NCI-H146 treated with DMSO at 0.1 percent for 48 hours (cell line): ENCODE measurements around the gene ACACA.

ENCODE experiments used
- DNase-seq: peaks from one replicate; lab custom pipeline; 2025; ENCODE audit not compliant: unreplicated experiment; lab: John Stamatoyannopoulos, UW

ACACA gene

DNA sequence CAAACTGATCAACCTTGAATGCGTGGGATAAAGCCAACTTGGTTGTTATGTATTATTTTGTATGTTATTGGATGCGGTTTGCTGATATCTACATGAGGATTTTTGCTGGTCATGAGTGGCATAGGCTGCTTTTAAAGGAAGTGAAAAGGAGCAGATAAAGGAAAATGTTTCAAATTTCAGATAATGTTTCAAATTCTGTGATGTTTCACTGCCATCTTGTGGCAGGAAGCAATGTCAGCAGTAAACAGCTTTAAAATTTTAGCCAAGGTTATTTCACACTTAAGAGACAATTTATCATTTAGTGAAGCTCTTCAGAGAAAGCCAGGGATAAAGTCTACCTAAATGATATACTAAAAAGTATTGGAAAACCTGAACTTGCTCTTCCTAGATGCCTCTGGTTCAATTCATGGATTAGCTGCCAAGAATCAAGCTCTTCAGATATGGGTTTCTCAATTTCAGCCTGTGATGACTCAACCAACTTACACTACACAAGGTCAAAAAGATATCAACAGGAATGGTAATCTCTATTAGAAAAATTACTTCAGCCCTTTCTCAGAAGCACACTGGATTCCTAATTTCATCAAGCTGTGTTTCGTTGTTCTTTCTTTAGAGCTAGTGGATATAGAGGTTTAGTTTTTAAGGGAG lies 166.8 kb downstream of the ACACA start:
- no peak for DNase-seq

GRCh38 chr17:37234106-37234505 lies 172.5 kb downstream of the ACACA start:
- DNase-seq = no peak

DNA sequence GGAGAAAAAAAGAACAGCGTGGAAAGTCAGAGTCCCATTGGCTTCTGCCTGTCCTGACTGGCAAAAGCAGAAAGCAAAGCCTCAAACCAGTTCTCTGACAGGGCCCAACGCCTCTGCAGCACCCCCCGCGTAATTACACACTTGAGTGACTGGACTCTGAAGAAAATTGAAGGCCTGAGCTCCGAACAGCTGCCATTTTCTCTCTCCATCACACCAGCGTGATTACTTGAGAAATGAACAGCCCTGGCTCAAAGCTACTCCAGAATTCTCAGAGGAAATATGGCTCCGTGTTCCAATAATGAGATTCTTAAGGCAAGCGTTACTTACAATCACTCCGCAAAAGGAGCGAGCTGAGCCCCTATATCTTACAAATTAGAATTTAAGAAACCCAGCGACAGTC lies 173.6 kb downstream of the ACACA start:
- DNase-seq = no peak

GRCh38 chr17:37231887-37232286 lies 174.7 kb downstream of the ACACA start:
- DNase-seq = no peak

- DNase-seq = no peak
These were observed 176.0 kb downstream of the ACACA start for GRCh38 chr17:37230633-37231032.

- DNase-seq = no peak
These were observed 181.2 kb downstream of the ACACA start for GRCh38 chr17:37225465-37225864.

DNA sequence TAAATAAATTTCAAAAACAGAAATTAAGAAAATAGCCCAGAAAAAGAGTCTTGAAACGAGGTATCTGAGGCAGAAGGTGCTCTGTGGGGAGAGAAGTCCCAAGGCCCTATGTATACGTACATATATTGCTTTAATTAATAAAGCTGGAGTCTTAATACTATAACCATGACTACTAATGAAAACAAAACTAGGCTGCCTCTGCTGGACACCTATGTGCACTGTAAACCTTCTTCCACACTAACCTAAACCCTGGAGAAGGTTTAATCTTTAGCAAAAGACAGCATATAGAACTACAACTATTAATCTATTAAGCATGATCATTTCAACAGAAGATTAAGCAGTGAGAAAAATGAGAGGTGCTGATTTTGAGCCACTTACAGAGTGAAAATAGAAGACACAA lies 184.8 kb downstream of the ACACA start:
- DNase-seq = no peak

GRCh38 chr17:37220607-37220953 lies 186.1 kb downstream of the ACACA start:
- DNase-seq = peak; percentile 4

DNA sequence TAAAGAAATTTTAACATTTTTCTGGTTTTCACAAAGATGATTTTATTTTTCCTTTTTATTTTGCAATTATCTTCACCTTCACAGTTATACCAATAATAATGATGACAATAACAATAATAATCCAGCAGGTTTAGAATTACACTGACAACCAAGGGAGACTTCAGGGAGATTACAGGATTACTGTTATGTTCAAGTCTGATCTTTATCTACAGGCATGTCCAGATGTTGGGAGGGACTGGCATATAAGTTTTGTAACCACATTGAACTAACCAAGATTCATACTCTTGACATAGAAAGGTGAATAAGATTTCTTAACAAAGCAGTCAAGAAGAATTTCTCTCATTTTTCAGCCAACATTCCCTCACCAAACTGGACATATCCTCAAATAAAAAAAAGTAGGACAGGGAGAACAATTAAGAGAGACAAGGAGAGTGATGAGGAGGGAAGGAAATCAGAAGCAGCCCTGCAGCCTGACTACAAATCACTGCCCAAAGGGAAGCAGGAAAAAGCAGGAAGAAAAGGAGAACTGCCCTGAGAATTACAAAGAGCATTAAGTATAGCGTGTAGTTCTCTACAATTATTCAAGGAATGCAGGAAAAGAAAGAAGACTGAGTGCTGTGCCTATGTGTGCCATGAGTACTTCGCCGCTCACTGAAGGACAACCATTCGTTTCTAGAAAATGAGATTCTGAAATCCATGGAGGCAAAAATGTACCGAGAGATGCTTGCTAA lies 186.6 kb downstream of the ACACA start:
- DNase-seq = no peak

DNA sequence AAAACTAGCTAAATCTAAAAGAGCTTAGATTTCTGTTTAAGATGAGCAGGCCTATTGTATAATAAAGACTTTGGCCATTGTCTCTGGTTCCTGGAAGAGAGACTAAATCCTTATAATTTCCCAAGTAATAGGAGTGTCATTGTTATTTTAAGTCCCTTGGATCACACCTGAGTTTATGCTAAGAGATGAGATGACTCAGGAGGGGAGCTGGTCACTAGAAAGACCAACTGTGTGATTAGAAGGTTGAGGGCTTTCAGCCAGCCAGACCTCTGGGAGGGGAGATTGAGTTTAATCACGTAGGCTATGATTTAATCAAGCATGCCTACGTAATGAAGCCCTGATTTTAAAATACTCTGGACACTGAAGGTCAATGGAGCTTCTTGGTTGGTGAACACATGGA lies 187.8 kb downstream of the ACACA start:
- no peak for DNase-seq

DNA sequence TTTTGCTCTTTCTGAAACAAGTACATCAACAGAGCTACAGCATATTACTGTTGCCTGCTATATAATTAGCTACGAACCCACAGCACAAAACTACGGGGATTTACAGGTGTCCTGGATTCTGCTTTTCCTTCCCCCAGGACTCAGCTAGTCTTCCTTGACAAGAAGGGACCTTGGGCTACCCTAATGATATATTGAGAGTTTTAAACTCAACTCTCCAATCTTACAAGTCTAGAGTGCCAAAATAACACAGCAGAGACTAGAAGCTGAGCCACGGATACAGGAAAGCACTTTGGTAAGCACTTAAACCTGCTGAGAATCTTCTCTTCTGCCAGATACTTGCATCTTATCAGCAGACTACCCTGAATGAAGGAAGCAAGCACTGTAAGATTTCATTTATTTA lies 192.2 kb downstream of the ACACA start:
- DNase-seq = no peak

GRCh38 chr17:37213927-37214326 lies 192.7 kb downstream of the ACACA start:
- no peak for DNase-seq

GRCh38 chr17:37212179-37212578 lies 194.5 kb downstream of the ACACA start:
- no peak for DNase-seq

DNA sequence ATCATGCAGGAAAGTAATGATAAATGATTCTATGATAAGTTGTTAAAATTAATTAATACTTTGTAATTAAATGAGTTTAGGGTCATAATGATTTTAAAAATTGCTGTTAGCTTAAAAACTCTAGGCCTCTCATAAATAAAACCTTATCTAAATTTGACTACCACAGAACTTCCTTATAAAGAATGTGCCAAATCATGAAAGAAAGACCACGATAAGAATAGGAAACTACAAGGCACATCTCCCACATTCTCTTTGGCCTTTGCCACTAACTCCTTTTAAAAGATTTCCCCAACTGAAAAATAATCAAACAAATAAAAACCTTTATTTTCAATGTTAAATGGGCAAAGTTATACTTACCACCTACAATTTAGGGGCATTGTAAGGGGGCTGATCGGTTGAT lies 195.5 kb downstream of the ACACA start:
- DNase-seq = no peak

GRCh38 chr17:37207103-37207502 lies 199.5 kb downstream of the ACACA start:
- no peak for DNase-seq

- DNase-seq = no peak
These were observed 200.3 kb downstream of the ACACA start for GRCh38 chr17:37206299-37206698.

DNA sequence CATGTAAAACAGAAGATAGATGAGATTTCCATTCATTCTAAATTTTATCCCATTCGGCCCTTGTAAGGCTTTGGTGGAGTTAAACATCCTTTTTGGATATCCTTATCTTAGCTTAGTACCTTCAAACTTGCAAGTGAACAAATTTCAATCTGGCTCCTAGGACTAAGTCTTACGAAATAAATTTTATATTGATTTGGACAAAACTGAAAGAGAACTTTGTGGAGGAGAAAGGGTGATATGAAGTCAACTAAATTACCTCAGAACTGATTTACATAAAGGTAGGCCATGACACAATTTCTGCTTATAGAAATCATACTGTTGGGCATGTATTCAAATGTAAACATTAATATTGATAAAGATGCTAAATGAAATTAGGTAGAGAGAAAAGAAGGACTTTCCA lies 206.1 kb downstream of the ACACA start:
- no peak for DNase-seq

GRCh38 chr17:37197336-37197735 lies 209.3 kb downstream of the ACACA start:
- no peak for DNase-seq

DNA sequence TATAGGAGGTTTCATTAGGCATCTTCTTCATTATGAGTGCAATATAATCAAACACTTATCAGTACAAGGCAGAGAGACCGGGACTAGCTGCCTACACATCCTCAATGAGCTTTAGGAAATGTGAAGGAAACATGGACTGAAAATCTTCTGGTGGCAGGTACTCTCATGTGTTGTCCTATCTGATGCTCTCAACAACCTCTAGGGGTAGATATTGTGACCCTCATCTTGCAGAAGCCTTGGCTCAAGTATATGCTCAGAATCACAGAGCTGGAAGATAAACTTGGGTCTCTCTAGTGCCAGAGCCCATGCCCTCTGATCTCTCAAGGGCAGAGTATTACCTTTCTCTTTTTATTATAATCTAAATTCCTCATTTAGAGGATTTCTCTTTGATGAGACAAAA lies 212.4 kb downstream of the ACACA start:
- no peak for DNase-seq

- no peak for DNase-seq
These were observed 215.4 kb downstream of the ACACA start for GRCh38 chr17:37191219-37191618.

GRCh38 chr17:37190493-37190892 lies 216.1 kb downstream of the ACACA start:
- DNase-seq = no peak

- no peak for DNase-seq
These were observed 218.5 kb downstream of the ACACA start for GRCh38 chr17:37188157-37188556.

- no peak for DNase-seq
These were observed 219.4 kb downstream of the ACACA start for GRCh38 chr17:37187262-37187661.
